A549 (cell line): ENCODE data around the gene HSFX2.
"Not testable (repeated sequence)": the region's sequence is repeated elsewhere in the genome, so short reads cannot be mapped to it uniquely, and the experiment has no call there.

ENCODE experiments used
- BHLHE40 ChIP-seq: IDR thresholded peaks from 2 replicates; pipeline ENCODE4 v1.6.1; 2012; ENCODE audit warnings: low read depth, low read length, inconsistent platforms
- CEBPB ChIP-seq, 2 experiments: fragments of >200 bp in 1 of 2; sonication (Bioruptor Twin) in 1 of 2; formaldehyde crosslinking in 1 of 2; IDR thresholded peaks; 2 replicates each; pipeline ENCODE4 v1.6.1; 2012 to 2016
- CHD2 ChIP-seq: fragments of 150-350 bp; IDR thresholded peaks from 2 replicates; pipeline ENCODE4 v1.6.1; 2014; ENCODE audit warnings: low read length; ENCODE audit not compliant: partially characterized antibody
- CHD4 ChIP-seq: fragments of 200-600 bp; sonication (generic); IDR thresholded peaks from 2 replicates; pipeline ENCODE4 v1.6.1; 2016; ENCODE audit warnings: antibody characterized with exemption, mild to moderate bottlenecking, borderline replicate concordance
- E2F6 ChIP-seq: IDR thresholded peaks from 2 replicates; pipeline ENCODE4 v1.6.1; 2012; ENCODE audit warnings: low read depth, borderline replicate concordance
- EP300 ChIP-seq, 2 experiments: fragments of >200 bp; sonication (Bioruptor Twin); formaldehyde crosslinking; IDR thresholded peaks; 2 replicates in 1 of 2; 3 replicates in 1 of 2; pipeline ENCODE4 v1.6.1; 2016 to 2017
- HDAC2 ChIP-seq: fragments of 200-600 bp; sonication (generic); IDR thresholded peaks from 2 replicates; pipeline ENCODE4 v1.6.1; 2016
- MAX ChIP-seq: IDR thresholded peaks from 2 replicates; pipeline ENCODE4 v1.6.1; 2012
- POLR2A ChIP-seq: IDR thresholded peaks from 2 replicates; pipeline ENCODE4 v1.6.1; 2012; ENCODE audit warnings: mild to moderate bottlenecking, low read length
- POLR2AphosphoS2 ChIP-seq: conservative IDR thresholded peaks from 2 replicates; pipeline ENCODE4 v1.6.1; 2012; ENCODE audit warnings: low read length, improper control_type of control experiment, inconsistent platforms
- RCOR1 ChIP-seq: fragments of 150-350 bp; IDR thresholded peaks from 2 replicates; pipeline ENCODE4 v1.6.1; 2014; ENCODE audit warnings: antibody characterized with exemption, low read length, low read depth
- TF ChIP-seq, protein P1 (sequence below): fragments of >200 bp; sonication (Bioruptor Twin); formaldehyde crosslinking; IDR thresholded peaks from 3 replicates; pipeline ENCODE4 v1.5.1; 2016
- TF ChIP-seq, protein P2 (sequence below): fragments of >200 bp; sonication (Bioruptor Twin); formaldehyde crosslinking; IDR thresholded peaks from 3 replicates; pipeline ENCODE4 v1.6.1; 2016
- TF ChIP-seq, protein P3 (sequence below): fragments of 450-650 bp; IDR thresholded peaks from 2 replicates; pipeline ENCODE4 v1.6.1; 2014; ENCODE audit warnings: antibody characterized with exemption

- not testable (repeated sequence) for TF ChIP-seq BHLHE40; CHD2; HDAC2; MAX; CEBPB (IDR thresholded peaks at IDR 0.05); RCOR1; POLR2A; EP300 (IDR thresholded peaks at IDR 0.05); POLR2AphosphoS2; E2F6; CHD4
- TF ChIP-seq, protein P1, sequence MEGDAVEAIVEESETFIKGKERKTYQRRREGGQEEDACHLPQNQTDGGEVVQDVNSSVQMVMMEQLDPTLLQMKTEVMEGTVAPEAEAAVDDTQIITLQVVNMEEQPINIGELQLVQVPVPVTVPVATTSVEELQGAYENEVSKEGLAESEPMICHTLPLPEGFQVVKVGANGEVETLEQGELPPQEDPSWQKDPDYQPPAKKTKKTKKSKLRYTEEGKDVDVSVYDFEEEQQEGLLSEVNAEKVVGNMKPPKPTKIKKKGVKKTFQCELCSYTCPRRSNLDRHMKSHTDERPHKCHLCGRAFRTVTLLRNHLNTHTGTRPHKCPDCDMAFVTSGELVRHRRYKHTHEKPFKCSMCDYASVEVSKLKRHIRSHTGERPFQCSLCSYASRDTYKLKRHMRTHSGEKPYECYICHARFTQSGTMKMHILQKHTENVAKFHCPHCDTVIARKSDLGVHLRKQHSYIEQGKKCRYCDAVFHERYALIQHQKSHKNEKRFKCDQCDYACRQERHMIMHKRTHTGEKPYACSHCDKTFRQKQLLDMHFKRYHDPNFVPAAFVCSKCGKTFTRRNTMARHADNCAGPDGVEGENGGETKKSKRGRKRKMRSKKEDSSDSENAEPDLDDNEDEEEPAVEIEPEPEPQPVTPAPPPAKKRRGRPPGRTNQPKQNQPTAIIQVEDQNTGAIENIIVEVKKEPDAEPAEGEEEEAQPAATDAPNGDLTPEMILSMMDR = not testable (repeated sequence)
- TF ChIP-seq, protein P2, sequence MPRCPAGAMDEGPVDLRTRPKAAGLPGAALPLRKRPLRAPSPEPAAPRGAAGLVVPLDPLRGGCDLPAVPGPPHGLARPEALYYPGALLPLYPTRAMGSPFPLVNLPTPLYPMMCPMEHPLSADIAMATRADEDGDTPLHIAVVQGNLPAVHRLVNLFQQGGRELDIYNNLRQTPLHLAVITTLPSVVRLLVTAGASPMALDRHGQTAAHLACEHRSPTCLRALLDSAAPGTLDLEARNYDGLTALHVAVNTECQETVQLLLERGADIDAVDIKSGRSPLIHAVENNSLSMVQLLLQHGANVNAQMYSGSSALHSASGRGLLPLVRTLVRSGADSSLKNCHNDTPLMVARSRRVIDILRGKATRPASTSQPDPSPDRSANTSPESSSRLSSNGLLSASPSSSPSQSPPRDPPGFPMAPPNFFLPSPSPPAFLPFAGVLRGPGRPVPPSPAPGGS = not testable (repeated sequence)
- TF ChIP-seq, protein P3, sequence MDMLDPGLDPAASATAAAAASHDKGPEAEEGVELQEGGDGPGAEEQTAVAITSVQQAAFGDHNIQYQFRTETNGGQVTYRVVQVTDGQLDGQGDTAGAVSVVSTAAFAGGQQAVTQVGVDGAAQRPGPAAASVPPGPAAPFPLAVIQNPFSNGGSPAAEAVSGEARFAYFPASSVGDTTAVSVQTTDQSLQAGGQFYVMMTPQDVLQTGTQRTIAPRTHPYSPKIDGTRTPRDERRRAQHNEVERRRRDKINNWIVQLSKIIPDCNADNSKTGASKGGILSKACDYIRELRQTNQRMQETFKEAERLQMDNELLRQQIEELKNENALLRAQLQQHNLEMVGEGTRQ = not testable (repeated sequence)
These were observed 47.3 kb downstream of the HSFX2 start for GRCh38 chrX:149547782-149548181.
